Measurements from ENCODE around the gene BMP7.

DNA sequence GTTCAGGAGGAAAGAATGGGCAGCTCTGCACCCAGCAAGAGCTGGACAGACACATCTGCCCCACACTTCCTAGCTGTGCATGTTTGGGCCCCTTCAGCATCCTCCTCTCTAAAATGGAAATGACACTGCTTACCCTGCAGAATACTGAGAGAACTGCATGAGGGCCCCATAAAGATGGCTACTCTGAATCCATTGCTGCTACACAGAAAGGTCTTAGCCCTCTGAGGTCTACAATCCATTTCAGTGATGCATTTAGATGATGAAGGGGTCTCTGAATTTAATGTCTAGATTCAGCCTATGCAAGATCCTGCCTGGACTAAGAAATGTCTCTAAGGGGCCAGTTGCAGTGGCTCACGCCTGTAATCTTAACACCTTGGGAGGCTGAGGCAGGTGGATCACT is 11.3 kb downstream of the BMP7 start:
- TF ChIP-seq, protein P1, sequence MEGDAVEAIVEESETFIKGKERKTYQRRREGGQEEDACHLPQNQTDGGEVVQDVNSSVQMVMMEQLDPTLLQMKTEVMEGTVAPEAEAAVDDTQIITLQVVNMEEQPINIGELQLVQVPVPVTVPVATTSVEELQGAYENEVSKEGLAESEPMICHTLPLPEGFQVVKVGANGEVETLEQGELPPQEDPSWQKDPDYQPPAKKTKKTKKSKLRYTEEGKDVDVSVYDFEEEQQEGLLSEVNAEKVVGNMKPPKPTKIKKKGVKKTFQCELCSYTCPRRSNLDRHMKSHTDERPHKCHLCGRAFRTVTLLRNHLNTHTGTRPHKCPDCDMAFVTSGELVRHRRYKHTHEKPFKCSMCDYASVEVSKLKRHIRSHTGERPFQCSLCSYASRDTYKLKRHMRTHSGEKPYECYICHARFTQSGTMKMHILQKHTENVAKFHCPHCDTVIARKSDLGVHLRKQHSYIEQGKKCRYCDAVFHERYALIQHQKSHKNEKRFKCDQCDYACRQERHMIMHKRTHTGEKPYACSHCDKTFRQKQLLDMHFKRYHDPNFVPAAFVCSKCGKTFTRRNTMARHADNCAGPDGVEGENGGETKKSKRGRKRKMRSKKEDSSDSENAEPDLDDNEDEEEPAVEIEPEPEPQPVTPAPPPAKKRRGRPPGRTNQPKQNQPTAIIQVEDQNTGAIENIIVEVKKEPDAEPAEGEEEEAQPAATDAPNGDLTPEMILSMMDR (conservative IDR thresholded peaks at IDR 0.05; ENCODE audit: low read length): no peak
- TF ChIP-seq EZH2phosphoT487 (IDR thresholded peaks at IDR 0.05; ENCODE audit: borderline replicate concordance): no peak
